ENCODE data around the gene ARSD.

The ARSD gene

GRCh38 chrX:2863646-2864045, 65.5 kb downstream of the ARSD start:
- DNase-seq (ENCODE audit: extremely low spot score, insufficient read length, low read depth): no peak
- FAIRE-seq: no peak

- DNase-seq (ENCODE audit: extremely low spot score, insufficient read length, low read depth) (no peak), FAIRE-seq (no peak)
These were observed 66.7 kb downstream of the ARSD start for GRCh38 chrX:2862404-2862803.

- DNase-seq (ENCODE audit: extremely low spot score, insufficient read length, low read depth): no peak
- FAIRE-seq: no peak
These were observed 69.8 kb downstream of the ARSD start for GRCh38 chrX:2859197-2859797.

GRCh38 chrX:2857566-2857965, 71.6 kb downstream of the ARSD start:
- FAIRE-seq (no peak), DNase-seq (ENCODE audit: extremely low spot score, insufficient read length, low read depth) (no peak)

DNA sequence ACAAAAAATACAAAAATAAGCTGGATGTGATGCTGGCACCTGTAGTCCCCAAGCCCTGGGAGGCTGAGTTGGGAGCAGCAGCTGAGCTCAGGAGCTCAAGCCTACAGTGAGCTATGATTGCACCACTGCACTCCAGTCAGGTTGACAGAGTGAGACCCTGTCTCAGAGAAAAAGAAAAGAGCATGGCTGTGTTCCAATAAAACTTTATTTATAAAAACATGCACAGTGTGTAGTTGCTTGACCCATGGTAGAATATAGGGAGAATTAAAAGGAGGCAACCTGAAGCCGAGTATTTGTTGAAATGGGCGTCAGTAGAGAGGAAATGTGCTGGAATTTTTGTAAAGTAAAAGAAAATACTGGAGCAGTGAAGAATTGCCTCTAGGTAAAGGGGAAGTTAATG, 73.4 kb downstream of the ARSD start:
- DNase-seq (ENCODE audit: extremely low spot score, insufficient read length, low read depth) (no peak), FAIRE-seq (no peak)

GRCh38 chrX:2854918-2855317, 74.2 kb downstream of the ARSD start:
- no peak for DNase-seq (ENCODE audit: extremely low spot score, insufficient read length, low read depth)
- no peak for FAIRE-seq
